ENCODE results near the gene C2CD5. TPM values are rescaled to one million over a fixed set of nuclear protein-coding genes. Genes with fewer than 3 reads are reported as not detected.
A peak's percentile ranks its signal among the peaks of the same experiment; 100 is the strongest.

C2CD5 gene
- total RNA-seq, 4 donors from 2014 or later, result 52.7 to 77.4 (median 55.8) TPM

- 59 to 69% methylated on average over 1 of the region's 1 CpG for WGBS, 2 donors
- H3K27ac ChIP-seq, result no peak overlapping the region
- intact Hi-C loops (cut with DNase I), result no loop called here
- TF ChIP-seq POLR2A (IDR thresholded peaks at IDR 0.05) (no peak), CTCF (IDR thresholded peaks at IDR 0.05) (no peak)
- no peak overlapping the region for H3K4me3 ChIP-seq (replicated peaks in 1 of 3)
- H3K4me1 ChIP-seq, result no peaks in the 10 kb centered on the region
- H3K9me3 ChIP-seq, result no peaks in the 10 kb centered on the region
- H3K27me3 ChIP-seq, result no peaks in the 10 kb centered on the region
- no peak for DNase-seq
- H3K36me3 ChIP-seq, result no peaks in the 10 kb centered on the region
Observed at GRCh38 chr12:22431693-22432251, 112.6 kb downstream of the C2CD5 start.

GRCh38 chr12:22416801-22417200, 127.5 kb downstream of the C2CD5 start:
- H3K9me3 ChIP-seq, result no peaks in the 10 kb centered on the region
- intact Hi-C loops (cut with DNase I), result no loop called here
- TF ChIP-seq POLR2A (IDR thresholded peaks at IDR 0.05) (no peak), CTCF (IDR thresholded peaks at IDR 0.05) (no peak)
- no peaks in the 10 kb centered on the region for H3K27me3 ChIP-seq
- peaks cover 31 to 37% of the 10 kb centered on the region in 2 donors for H3K4me1 ChIP-seq
- no peak for DNase-seq
- no peak overlapping the region for H3K4me3 ChIP-seq (replicated peaks in 1 of 3)
- H3K36me3 ChIP-seq, result no peaks in the 10 kb centered on the region
- peak overlapping the region; percentile 52 to 74 (median 72) for H3K27ac ChIP-seq

- Histone ChIP-seq H3K4me1 (peaks cover 35 to 47% of the 10 kb centered on the region in 2 donors), H3K27ac (peak overlapping the region; percentile 52 to 74 (median 72)), H3K27me3 (no peaks in the 10 kb centered on the region), H3K36me3 (no peaks in the 10 kb centered on the region), H3K9me3 (no peaks in the 10 kb centered on the region), H3K4me3 (replicated peaks in 1 of 3) (no peak overlapping the region)
- peak; percentile 40 to 51 for DNase-seq
- 30 to 31% methylated on average over 4 of the region's 4 CpGs for WGBS, 2 donors
- intact Hi-C loops (cut with DNase I), result no loop called here
- TF ChIP-seq POLR2A (IDR thresholded peaks at IDR 0.05) (no peak), CTCF (IDR thresholded peaks at IDR 0.05) (no peak)
Observed at GRCh38 chr12:22415342-22416309, 128.7 kb downstream of the C2CD5 start.

GRCh38 chr12:22414742-22415141, 129.6 kb downstream of the C2CD5 start:
- H3K4me3 ChIP-seq (replicated peaks in 1 of 3), result no peak overlapping the region
- no peaks in the 10 kb centered on the region for H3K36me3 ChIP-seq
- H3K4me1 ChIP-seq, result peaks cover 40 to 54% of the 10 kb centered on the region in 2 donors
- intact Hi-C loops (cut with DNase I), result no loop called here
- H3K27me3 ChIP-seq, result no peaks in the 10 kb centered on the region
- WGBS, 2 donors, result 94 to 100% methylated on average over 2 of the region's 2 CpGs
- DNase-seq, result no peak
- no peak for TF ChIP-seq CTCF (IDR thresholded peaks at IDR 0.05)
- TF ChIP-seq POLR2A (IDR thresholded peaks at IDR 0.05), result no peak
- peak overlapping the region; percentile 40 to 74 (median 72) for H3K27ac ChIP-seq
- H3K9me3 ChIP-seq, result no peaks in the 10 kb centered on the region

- Histone ChIP-seq H3K9me3 (no peaks in the 10 kb centered on the region), H3K27ac (peak overlapping the region in 2 of 3 donors; percentile 18 to 74), H3K4me3 (replicated peaks in 1 of 3) (no peak overlapping the region), H3K27me3 (no peaks in the 10 kb centered on the region), H3K4me1 (peaks cover 51 to 66% of the 10 kb centered on the region in 2 donors), H3K36me3 (no peaks in the 10 kb centered on the region)
- intact Hi-C loops (cut with DNase I), result no loop called here
- 92 to 99% methylated on average over 3 of the region's 3 CpGs for WGBS, 2 donors
- TF ChIP-seq CTCF (IDR thresholded peaks at IDR 0.05), result no peak
- TF ChIP-seq POLR2A (IDR thresholded peaks at IDR 0.05), result no peak
- DNase-seq, result no peak
Observed at GRCh38 chr12:22413592-22413991, 130.8 kb downstream of the C2CD5 start.
